Renal cortex interstitium (tissue), 11 donors: ENCODE data around the gene RNF112. TPM values are rescaled to one million over a fixed set of nuclear protein-coding genes. Genes with fewer than 3 reads are reported as not detected.
"Not testable (repeated sequence)": the region's sequence is repeated elsewhere in the genome, so short reads cannot be mapped to it uniquely, and the experiment has no call there.

Experiments used
- DNase-seq, 11 donors: peaks; one replicate each; pipeline ENCODE4 v3.0.0-alpha.2; 2013; ENCODE audit warnings: low read depth in 9 of 11, low spot score in 4 of 11; ENCODE audit errors: extremely low read depth in 1 of 11
- polyA plus RNA-seq, 3 donors: library from polyadenylated mRNA; unstranded; fragments of 120-200 nt; gene quantifications; one replicate each; pipeline ENCODE4 v1.2.1, GENCODE V29; 2013; ENCODE audit not compliant: insufficient read length in 3 of 3

RNF112 gene
- polyA plus RNA-seq, 3 donors, result 0.70 to 1.7 (median 1.4) TPM

DNA sequence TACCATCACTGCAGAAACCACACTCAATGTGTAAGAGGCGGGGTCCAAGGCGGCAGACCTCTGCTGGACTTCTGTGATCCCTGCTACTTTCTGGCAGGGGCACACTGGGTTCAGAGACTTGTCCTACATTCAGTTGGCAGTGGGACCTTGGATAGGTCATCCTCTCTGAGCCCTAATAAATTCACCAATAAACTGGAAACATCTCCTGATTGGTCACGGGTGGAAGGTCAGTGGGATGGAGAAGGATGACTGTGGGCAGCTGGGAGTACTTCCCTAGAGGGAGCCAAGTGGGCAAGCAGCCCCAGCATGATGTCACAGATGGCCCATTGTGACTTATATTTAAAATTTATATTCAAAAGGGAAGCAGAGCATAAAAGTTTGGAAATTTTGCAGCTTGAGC is 49.7 kb downstream of the RNF112 start:
- peak in 2 of 11 donors; percentile 19 to 31 for DNase-seq

DNA sequence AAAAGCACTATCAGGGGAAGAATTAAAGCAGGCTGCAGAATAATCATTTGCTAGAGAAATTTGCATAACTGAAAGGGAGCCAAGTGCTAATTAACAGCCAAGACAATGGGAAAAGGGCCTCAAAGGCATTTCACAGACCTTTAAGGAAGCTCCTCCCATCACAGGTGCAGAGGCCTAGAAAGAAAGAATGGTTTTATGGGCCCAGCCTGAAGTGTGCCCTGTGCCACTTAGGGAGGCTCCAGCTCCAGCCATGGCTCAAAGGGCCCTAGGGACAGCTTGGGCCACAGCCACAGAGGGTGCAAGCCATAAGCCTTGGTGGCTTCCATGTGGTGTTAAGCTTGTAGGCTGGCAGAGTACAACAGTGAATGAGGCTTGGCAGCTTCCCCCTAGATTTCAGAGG is 50.1 kb downstream of the RNF112 start:
- no peak for DNase-seq

- DNase-seq, result no peak
These were observed 50.6 kb downstream of the RNF112 start for GRCh38 chr17:19461681-19462080.

DNA sequence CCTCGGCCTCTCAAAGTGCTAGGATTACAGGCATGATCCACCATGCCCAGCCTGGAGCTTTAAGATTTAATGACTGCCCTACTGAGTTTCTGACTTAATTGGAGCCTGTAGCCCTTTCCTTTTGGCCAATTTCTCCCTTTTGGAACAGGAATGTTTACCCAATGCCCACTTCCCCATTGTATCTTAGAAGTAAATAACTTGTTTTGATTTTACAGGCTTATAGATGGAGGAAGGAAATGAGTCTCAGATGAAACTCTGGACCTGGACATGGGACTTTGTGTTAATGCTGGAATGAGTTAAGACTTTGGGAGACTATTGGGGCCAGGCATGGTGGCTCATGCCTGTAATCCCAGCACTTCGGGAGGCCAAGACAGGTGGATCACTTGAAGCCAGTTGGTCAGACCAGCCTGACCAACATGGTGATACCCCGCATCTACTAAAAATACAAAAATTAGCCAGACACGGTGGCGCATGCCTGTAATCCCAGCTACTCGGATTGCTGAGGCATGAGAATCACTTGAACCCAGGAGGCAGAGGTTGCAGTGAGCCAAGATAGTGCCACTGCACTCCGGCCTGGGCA is 51.5 kb downstream of the RNF112 start:
- not testable (repeated sequence) for DNase-seq

DNA sequence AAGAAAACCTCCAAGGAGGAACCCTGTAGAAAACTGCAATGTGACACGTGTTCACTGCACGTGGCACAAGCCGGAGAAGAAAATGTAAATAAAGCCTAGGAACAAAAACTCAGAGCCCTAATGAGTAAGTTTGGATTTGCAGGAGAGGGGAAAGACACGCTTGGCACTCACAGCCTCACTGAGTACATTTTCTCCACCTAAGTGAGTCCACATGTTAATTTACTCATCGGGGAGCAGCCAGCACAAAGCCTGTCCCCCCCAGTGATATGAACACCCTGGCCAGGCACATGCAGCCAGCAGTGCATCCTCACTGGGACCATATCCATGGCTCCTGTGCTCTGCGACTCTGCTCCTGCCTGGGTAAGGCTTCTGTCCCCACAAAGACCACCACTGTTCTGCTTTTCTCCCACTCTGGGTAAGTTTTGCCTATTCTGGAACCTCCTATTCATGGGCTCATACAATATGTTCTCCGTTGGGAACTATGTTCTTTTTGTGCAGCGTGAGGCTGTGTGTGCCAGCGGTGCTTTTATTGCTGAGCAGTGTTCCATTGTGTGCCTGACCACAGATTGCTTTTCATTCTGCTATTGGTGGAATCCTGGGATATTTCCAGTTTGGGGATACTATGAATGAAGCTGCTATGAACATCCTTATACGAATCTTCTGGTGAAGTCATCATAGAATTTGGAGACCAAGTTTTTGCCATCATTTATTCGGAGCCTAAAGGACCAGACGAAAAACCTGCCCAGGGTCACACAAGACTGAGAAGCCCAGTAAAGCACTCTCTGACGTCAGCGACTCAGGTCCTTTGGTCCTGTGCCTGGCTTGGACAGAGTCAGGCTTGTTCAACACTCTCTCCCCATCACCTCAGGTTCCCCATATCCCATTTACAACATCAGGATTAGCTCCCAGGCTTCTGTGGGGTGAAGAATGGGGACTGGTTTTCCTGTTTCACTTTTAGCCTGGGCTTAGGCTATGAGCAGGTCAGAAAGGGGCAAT is 53.3 kb downstream of the RNF112 start:
- no peak for DNase-seq

Other genes with a start within 250 kb of the RNF112 start
- 10 to 100 TPM; 45.8 to 52.2 (median 48.6) TPM for gene EPN2, start 173.9 kb upstream of the RNF112 start, polyA plus RNA-seq
- 10 to 100 TPM; 34.7 to 48.8 (median 39.6) TPM for gene B9D1, start 48.5 kb upstream of the RNF112 start, polyA plus RNA-seq
- gene MAPK7, start 32.7 kb upstream of the RNF112 start, polyA plus RNA-seq, result 10 to 100 TPM; 23.1 to 29.6 (median 24.7) TPM
- 100 to 1,000 TPM; 198 to 260 (median 210) TPM for gene MFAP4, start 24.0 kb upstream of the RNF112 start, polyA plus RNA-seq
- 10 to 100 TPM; 16.6 to 24.6 (median 23.5) TPM for gene SLC47A1, start 122.6 kb downstream of the RNF112 start, polyA plus RNA-seq
- 100 to 1,000 TPM in 2 of 3 donors, 10 to 100 TPM in 1; 90.5 to 109 (median 107) TPM for gene ALDH3A2, start 237.5 kb downstream of the RNF112 start, polyA plus RNA-seq